ENCODE measurements around the gene SDHAF1.
"Not testable (repeated sequence)": the region's sequence is repeated elsewhere in the genome, so short reads cannot be mapped to it uniquely, and the experiment has no call there.

Gene SDHAF1, protein sequence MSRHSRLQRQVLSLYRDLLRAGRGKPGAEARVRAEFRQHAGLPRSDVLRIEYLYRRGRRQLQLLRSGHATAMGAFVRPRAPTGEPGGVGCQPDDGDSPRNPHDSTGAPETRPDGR

DNA sequence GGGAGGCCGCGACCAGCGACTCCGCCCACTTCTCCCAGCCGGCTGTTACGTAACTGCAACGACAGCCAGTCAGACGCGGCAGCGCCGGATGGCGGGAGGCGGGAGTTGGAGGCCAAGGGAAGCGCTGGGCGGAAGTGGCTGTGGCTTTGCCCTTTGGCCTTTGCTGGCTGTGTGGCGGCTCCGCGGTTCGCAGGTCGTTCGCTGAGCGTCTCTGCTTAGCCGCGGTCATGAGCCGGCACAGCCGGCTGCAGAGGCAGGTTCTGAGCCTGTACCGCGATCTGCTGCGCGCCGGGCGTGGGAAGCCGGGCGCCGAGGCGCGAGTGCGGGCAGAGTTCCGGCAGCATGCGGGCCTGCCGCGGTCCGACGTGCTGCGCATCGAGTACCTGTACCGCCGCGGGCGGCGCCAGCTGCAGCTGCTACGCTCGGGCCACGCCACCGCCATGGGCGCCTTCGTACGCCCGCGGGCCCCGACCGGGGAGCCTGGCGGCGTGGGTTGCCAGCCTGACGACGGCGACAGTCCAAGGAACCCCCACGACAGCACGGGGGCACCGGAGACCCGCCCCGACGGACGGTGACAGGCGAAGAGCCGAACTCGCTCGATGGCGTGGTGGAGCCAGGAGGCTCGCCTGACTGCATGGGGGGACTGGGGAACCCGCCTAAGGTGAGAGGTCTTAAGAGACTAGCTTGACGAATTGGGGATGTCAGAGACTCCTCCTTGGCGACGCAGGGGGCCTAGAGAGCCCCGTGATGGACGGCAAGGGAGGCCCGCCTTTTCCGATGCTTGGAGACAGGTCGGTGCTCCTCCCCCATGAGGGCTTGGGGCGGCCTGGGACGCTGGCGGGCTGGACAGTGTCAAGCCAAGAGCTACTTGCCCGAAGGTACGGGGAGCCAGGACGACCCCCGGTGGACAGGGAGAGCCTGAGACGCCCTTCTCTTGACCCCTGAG lies at the start of gene SDHAF1:
TSS of gene SDHAF1 (plus strand) at position 141 of the 946 bp plus-strand sequence. CDS start at position 228, 87 bp downstream.
- peak; percentile 77 for DNase-seq (ENCODE audit: low read depth)

DNA sequence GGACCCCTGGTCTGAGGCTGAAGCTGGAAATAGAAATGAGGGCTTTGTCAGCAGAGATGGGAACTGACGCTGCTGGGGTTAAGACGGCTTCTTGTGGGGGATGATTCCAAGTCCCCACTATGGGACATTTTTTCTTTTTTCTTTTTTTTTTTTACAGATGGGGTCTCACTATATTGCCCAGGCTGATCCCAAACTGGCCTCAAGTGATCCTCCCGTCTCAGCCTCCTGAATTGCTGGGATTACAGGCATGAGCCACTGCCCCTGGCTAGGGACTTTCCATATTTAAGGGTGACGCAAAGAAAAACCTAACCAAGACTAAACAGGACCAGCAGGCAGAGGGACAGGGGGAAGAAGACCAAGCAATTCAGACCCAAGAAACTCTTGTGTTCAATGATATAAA lies 48.8 kb upstream of the SDHAF1 start:
- no peak for DNase-seq (ENCODE audit: low read depth)

DNA sequence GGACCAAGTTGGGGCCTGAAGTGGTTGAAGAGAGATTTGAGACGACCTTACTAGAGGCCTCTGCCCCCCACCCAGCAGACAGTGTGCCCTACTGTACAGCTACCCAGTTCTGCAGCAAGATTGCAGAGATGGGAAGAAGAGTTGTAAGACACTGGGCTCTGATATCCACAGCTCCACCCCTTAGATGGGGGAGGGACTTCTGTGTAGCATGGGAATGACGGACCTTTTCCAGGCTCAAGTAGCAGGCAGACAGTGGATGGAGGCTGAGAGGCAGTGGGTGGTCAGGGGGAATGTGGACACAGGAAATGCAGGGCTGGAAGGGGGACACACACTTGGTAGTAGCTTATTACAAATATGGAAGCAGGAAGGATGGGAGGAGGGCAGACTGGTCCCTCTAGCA lies 45.9 kb upstream of the SDHAF1 start:
- DNase-seq (ENCODE audit: low read depth), result no peak

DNA sequence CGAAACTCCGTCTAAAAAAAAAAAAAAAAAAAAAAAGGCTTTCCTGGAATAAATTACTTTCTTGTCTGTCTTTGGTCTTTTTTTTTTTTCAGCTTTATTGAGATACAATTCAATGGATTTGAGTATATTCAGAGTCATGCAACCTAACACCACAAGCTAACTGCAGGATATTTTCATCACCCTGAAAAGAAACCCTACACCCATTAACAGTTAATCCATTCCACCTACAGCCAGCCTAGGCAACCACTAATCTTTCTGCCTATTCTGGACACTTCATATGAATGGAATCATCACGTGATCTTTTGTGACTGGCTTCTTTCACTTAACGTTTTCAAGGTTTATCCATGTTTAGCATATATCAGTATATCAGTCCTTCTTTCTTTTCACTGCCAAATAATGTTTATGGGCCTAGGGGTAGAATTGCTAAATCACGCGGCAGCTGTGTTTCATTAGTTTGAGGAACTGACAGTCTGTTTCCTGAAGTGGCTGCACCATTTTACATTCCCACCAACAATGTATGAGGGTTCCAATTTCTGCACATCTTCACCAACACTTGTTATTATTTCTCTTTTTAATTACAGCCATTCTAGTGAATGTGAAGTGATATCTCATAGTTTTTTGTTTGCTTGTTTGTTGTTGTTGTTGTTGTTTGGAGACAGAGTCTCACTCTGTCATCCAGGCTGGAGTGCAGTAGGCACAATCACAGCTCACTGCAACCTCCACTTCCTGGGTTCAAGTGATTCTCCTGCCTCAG lies 38.9 kb upstream of the SDHAF1 start:
- DNase-seq (ENCODE audit: low read depth), result no peak

DNA sequence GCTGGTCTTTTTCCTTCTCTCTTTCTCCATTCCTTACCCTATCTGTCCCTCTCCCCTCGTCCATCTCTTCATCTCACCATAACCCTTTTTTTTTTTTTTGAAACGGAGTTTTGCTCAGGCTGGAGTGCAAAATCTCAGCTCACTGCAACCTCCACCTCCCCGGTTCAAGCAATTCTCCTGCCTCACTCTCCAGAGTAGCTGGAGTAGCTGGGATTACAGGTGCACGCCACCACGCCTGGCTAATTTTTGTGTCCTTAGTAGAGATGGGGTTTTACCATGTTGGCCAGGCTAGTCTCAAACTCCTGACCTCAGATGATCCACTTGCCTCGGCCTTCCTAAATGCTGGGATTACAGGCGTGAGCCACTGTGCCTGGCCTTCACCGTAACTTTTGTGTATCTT lies 37.6 kb upstream of the SDHAF1 start:
- DNase-seq (ENCODE audit: low read depth), result not testable (repeated sequence)

DNA sequence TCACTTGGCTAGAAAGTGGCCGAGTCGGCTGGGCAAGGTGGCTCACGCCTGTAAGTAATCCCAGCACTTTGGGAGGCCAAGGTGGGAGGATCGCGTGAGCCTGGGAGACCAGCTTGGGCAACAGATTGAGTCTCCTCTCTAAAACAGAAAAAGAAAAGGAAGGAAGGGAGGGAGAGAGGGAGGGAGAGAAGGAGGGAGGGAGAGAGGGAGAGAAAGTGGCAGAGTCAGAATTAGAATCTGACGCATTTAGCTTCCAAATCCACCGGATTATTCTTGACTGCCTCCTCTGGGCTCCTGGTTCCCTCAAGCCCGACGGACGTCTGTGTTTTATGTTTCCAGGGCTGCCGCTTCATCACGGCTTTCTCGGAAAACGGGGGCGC lies 36.3 kb upstream of the SDHAF1 start:
- no peak for DNase-seq (ENCODE audit: low read depth)

DNA sequence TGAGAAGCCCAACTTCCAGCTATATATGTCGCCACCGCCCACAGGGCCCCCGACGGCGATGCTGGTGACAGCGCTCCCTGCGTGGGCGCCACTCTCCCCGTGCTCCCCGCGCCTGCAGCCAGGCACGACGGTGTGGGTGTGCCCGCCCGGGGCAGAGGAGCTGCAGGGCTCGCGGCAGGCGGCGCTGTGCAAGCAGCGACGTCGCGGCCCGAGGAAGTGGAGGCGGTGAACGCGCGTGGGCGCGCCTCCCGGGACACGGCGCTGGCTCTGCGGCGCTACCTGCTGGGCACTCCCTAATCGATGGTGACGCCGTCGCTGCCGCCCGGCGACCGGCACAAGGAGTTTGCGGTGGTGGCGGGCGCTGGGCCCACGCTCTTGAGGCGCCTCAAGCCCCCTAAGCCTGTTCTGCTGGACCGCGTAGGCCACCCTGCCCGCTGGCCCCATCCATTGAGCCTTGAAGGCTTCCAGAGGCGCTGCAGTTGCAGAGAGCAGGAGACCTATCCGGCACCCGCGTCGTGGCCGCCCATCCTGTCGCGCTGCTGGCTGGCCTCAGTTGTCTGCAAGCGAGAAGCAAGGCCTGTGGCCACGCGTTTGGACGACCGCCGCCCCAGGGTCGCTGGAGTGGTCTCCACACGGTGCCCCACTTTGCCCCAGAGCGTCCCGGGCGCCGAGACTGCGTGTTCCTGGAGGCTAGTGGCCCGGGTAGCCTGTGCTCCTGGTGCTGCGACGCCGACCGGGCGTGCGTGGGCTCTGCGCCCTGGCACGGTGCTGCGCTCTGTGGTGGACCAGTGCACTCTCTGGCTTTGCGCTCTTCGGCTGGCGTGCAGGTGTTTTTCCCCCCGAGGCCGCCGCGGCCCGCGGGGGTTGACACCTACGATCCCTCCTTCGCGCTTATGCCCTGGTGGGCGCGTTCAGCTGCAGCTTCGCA lies 35.7 kb upstream of the SDHAF1 start:
- no peak for DNase-seq (ENCODE audit: low read depth)

DNA sequence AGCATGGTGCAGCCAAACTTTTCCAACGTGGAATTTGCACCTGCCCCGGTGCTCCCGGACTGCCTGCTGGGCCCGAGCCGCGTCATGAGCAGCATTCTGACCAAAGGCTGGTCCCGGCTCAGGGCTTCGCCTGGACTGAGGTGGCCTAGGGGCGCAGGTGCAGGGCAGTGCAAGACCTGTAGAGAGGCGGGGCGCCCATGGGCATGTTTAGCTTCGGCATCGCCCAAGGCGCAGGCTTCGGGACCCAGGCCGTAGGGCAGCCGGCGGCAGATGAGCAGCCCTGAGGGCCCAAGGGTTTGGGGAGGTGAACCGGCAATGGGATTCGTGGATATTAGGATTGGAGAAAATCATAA lies 35.0 kb upstream of the SDHAF1 start:
- DNase-seq (ENCODE audit: low read depth), result no peak

DNA sequence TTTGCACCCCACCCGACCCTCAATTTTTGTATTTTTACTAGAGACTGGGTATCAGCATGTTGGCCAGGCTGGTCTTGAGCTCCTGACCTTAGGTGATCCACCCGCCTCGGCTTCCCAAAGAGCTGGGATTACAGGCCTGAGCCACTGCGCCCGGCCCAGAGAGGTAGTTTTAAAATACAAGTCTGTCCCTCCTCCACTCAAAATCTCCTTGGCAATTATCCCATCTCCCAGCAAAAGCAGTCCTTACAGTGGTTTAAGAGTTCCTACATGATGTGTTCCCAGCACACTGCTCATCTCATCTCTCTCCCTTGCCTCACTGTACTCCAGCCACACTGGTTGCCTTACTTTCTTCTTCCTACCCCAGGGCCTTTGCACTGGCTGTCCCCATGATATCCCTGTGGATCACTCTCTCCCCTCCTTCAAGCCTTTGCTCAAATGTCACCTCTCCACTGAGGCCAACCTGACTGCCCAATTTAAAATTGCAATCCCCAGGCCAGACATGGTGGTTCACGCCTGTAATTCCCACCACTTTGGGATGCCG lies 34.5 kb upstream of the SDHAF1 start:
- no peak for DNase-seq (ENCODE audit: low read depth)

DNA sequence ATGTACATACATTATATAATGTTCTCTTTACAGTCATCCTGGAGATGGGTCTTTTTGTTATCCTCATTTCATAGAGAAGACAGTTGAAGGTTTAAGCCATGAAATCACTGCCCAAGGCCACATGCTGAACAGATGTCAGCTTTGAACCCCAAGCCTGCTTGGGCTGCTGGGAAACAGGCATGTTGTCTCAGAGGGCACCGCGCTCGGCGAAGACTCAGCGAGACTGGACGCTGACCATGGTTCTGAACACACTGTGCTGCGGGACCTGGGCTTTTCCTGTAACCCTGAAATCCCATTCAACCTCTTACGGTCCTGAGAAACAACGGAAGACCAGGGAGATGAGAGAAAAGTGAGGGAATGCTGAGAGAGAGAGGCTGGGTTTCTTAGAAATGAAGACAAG lies 31.5 kb upstream of the SDHAF1 start:
- no peak for DNase-seq (ENCODE audit: low read depth)

DNA sequence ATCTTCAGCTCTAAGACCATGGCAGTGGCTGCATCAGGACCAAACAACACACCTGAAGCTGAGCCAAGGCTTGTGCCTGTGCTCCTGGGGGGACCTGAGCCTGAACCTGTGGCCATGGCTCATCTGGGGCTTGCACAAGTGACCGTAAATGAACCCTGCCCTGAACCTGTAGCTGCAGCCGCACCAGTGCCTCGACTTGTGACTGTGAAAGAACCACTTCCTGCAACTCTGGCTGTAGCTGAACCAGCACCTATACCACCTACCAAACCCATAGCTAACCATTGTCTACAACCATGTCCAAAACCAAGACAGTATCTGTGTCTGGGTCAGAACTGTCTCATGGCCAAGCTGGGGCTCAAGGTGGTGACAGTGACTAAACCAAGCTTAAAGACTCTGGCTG lies 28.2 kb upstream of the SDHAF1 start:
- no peak for DNase-seq (ENCODE audit: low read depth)

DNA sequence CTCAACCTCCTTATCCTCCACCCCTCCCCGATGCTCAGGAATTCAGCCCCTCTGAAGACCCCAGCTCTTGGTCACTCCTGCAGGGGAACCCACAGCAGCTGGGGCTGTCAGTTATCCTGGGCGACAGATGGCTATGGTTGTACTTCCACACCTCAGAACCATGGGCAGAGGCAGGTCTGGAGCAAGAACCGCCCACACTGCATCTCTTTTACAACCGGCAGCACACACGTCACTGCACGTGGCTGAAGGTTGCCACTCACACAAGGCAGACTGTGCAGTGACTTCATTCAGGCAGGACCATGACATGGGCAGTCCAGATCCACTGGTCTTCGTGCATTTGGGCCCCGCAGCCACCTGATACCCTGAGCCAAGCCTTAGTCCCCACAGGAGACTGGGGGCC lies 21.5 kb upstream of the SDHAF1 start:
- DNase-seq (ENCODE audit: low read depth), result no peak

DNA sequence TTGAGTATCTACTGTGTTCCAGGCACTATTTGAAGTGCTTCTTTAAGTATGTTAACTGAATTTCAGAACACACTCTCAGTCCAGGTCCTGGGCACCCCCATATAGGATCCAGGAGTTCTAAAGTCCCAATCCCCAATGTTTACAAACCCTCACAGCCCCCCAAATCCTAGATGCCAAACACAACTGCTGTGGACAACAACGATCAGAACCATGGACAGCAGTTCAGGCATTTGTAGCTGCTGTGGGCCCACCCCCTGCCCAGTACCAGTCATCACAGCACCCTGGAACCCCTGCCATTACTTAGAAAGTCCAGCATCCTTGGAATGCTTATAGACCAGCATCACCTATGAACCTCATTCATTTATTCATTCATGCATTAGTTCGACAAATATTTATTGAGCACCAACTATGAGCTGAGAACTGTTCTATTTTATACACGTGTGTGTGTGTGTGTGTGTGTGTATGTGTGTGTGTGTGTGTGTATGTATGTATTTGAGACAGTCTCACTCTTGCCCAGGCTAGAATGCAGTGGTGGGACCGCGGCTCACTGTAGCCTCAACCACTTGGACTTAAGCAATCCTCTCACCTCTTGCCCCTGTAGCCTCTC lies 19.3 kb upstream of the SDHAF1 start:
- no peak for DNase-seq (ENCODE audit: low read depth)

DNA sequence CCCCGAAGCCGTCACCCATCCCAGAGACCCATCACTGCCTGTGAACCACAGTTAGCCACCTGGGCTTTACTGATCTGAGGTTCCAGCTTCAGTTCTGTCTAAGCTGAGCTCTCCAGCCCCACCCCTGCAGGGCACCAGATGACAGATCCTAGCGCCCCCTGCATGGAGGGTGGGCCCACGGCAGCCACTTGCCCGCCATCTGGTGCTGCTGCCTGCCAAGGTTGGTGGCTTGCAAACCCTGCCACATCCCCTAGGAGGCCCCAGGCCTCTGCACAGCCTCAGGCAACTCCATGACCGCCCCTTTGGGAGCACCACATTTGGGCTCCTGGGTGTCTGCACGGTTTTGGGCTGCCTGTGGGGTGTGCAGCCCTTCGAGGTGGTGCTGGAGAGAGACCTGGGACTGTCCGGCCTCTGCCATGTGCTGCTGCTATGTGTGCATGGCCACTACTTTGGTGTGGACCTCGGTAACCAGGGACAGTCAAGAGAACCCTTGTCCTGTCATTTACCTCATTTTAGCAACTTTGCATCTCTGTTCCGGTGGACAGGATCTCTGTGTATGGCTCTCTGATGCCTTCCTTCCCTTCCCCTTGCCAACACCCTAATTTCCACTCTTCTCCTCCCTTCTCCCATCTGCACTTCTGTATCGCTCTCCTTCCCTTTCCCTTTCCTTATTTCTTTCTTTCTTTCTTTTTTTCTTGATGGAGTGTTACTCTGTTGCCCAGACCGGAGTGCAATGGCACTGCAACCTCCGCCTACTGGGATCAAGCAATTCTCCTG lies 17.4 kb upstream of the SDHAF1 start:
- no peak for DNase-seq (ENCODE audit: low read depth)

DNA sequence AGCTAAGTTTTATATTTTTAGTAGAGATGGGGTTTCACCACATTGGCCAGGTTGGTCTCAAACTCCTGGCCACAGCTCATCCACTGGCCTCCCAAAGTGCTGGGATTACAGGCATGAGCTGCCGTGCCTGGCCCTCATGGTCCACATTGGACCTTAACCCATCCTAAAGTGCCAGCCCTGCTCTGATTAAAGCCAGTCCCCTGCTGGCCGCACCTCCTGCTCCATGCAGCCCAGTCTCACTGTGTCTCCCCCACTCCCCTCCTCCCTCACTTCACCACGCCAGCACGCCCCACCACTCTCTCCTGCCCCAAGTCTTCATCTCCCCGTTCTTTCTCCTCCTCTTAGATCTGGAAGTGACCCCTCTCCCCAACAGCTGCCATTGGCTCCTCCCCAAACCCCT lies 16.7 kb upstream of the SDHAF1 start:
- no peak for DNase-seq (ENCODE audit: low read depth)

DNA sequence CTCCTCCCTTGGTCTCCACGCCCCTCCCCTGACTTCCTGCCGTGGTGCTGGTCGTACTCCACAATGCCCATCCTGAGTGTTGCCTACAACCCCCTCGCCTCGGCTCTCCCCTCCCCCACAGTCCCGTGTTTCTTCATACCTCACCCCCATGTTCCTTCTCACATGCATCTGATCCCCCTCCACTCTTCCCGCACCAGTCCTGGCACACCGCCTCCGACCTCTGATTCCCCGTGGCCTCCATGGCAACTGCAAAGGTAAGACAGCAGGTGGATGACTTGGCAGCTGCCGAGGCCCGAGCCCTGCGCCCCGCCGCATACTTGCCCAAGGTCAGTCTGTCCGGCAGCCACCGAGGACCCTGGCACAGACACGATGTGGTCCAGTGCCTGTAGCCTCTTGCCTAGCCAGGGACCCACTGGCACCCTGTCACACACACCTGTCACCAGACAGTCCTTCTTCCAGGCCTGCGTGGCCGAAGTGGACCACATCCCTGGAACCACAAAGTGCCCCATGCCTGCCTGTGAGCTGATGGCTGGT lies 16.1 kb upstream of the SDHAF1 start:
- no peak for DNase-seq (ENCODE audit: low read depth)

DNA sequence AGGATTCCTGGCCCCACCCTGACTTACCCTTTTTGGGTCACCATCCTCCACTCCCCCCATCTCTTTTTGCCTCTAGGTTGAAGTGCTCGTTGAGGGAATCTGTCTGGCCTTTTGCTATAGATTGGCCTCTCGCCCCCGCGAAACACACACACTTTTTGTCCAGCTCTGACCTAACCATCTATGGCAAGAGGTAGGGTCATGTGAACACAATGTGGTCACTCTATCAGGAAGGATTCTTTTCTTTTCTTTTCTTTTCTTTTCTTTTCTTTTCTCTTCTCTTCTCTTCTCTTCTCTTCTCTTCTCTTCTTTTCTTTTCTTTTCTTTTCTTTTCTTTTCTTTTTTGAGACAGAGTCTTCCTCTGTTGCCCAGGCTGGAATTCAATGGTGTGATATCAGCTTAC lies 14.0 kb upstream of the SDHAF1 start:
- DNase-seq (ENCODE audit: low read depth), result not testable (repeated sequence)

DNA sequence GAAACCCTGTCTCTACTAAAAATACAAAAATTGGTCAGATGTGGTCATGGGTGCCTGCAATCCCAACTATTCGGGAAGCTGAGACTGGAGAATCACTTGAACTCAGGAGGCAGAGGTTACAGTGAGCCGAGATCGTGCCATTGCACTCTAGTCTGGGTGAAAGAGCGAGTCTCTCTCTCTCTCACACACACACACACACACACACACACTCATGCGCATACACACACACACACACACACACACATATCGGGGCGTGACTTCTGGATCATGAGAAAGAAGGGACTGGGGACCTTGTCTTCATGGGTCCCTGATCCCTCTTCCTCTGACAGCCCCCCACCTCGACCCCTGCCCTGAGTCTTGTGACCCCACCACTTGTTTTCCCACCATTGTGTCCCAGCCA lies 11.8 kb upstream of the SDHAF1 start:
- DNase-seq (ENCODE audit: low read depth), result no peak

DNA sequence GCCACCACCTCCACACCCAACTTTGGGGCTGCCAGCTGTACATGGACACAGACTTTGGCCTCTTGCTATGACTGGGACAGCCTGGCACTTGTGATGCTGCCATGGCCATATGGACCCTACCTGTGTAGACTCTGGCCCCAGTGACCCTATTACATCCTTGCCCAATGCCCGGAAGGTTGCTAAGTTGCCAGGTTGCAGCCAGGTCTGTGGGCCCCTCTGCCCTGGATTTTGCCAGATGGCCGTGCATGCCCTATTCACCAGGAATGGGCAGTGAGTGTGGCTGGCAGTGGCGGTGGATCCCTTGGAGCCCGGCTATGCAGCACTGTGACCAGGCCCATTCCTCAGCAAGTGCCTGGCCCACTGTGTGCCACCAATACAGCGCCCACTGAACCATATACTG lies 8.9 kb upstream of the SDHAF1 start:
- DNase-seq (ENCODE audit: low read depth), result no peak
